GM19468 (cell line): ENCODE results near the gene DDX43.
A peak's percentile ranks its signal among the peaks of the same experiment; 100 is the strongest.

Experiments used
- ATAC-seq: cut with Tn5 transposase; IDR thresholded peaks from one replicate; pipeline ENCODE4 v1.9.1; 2021; ENCODE audit warnings: mild to moderate bottlenecking, moderate library complexity, moderate number of reproducible peaks; ENCODE audit not compliant: unreplicated experiment; ENCODE audit errors: extremely low read depth

The DDX43 gene

GRCh38 chr6:73461537-73462350, 67.1 kb downstream of the DDX43 start, which contains the start of gene MTO1:
TSS of gene MTO1 (plus strand) at chr6:73461737. CDS start at chr6:73461855, 118 bp downstream.
- peak; percentile 88 for ATAC-seq
